ENCODE results near the gene CCR6.

CCR6 gene

GRCh38 chr6:167089243-167090142, 33.4 kb upstream of the CCR6 start:
- H3K4me3 ChIP-seq (ENCODE audit: low read depth, low read length), result no peak overlapping the region
- no peak for TF ChIP-seq CTCF (IDR thresholded peaks at IDR 0.05; ENCODE audit: low read depth, low read length)

- no peak for TF ChIP-seq CTCF (IDR thresholded peaks at IDR 0.05; ENCODE audit: low read depth, low read length)
- H3K4me3 ChIP-seq (ENCODE audit: low read depth, low read length), result no peak overlapping the region
Measured at GRCh38 chr6:167090171-167090570, 32.7 kb upstream of the CCR6 start.

- H3K4me3 ChIP-seq (ENCODE audit: low read depth, low read length), result no peak overlapping the region
- TF ChIP-seq CTCF (IDR thresholded peaks at IDR 0.05; ENCODE audit: low read depth, low read length), result no peak
Measured at GRCh38 chr6:167091026-167091804, 31.7 kb upstream of the CCR6 start.

- no peak overlapping the region for H3K4me3 ChIP-seq (ENCODE audit: low read depth, low read length)
- TF ChIP-seq CTCF (IDR thresholded peaks at IDR 0.05; ENCODE audit: low read depth, low read length), result no peak
Measured at GRCh38 chr6:167091805-167092107, 31.1 kb upstream of the CCR6 start.

- no peak for TF ChIP-seq CTCF (IDR thresholded peaks at IDR 0.05; ENCODE audit: low read depth, low read length)
- no peak overlapping the region for H3K4me3 ChIP-seq (ENCODE audit: low read depth, low read length)
Measured at GRCh38 chr6:167092672-167093339, 30.1 kb upstream of the CCR6 start.

- no peak overlapping the region for H3K4me3 ChIP-seq (ENCODE audit: low read depth, low read length)
- TF ChIP-seq CTCF (IDR thresholded peaks at IDR 0.05; ENCODE audit: low read depth, low read length), result no peak
Measured at GRCh38 chr6:167093406-167093921, 29.4 kb upstream of the CCR6 start.

All from WI38 (cell line).